Nephron (organoid): ENCODE measurements around the gene CSMD2.

Source experiments
- H3K27ac Mint-ChIP-seq, 3 experiments: 2 replicates each; pipeline ENCODE4 v1.8.0; 2020; ENCODE audit warnings: mixed read lengths in 3 of 3, mild to moderate bottlenecking in 2 of 3, moderate library complexity in 1 of 3
- H3K27me3 Mint-ChIP-seq: 2 replicates; pipeline ENCODE4 v1.8.0; 2021; ENCODE audit warnings: low read depth, mild to moderate bottlenecking, moderate library complexity, mixed read lengths
- H3K36me3 Mint-ChIP-seq: 2 replicates; pipeline ENCODE4 v1.8.0; 2020; ENCODE audit warnings: low read depth, mixed read lengths
- H3K4me1 Mint-ChIP-seq: 2 replicates; pipeline ENCODE4 v1.8.0; 2020; ENCODE audit warnings: mixed read lengths
- H3K4me3 Mint-ChIP-seq, 3 experiments: 2 replicates each; pipeline ENCODE4 v1.8.0; 2020; ENCODE audit warnings: mild to moderate bottlenecking in 3 of 3, mixed read lengths in 3 of 3, moderate library complexity in 2 of 3
- H3K9me3 Mint-ChIP-seq: 2 replicates; pipeline ENCODE4 v1.8.0; 2020; ENCODE audit warnings: mixed read lengths
- TF ChIP-seq, protein P1 (sequence below), 3 experiments: fragments of 200-600 bp; sonication (generic); IDR thresholded peaks; one replicate each; pipeline ENCODE4 v1.5.0; 2021; ENCODE audit warnings: antibody characterized with exemption in 3 of 3; ENCODE audit not compliant: unreplicated experiment in 3 of 3

Gene CSMD2

DNA sequence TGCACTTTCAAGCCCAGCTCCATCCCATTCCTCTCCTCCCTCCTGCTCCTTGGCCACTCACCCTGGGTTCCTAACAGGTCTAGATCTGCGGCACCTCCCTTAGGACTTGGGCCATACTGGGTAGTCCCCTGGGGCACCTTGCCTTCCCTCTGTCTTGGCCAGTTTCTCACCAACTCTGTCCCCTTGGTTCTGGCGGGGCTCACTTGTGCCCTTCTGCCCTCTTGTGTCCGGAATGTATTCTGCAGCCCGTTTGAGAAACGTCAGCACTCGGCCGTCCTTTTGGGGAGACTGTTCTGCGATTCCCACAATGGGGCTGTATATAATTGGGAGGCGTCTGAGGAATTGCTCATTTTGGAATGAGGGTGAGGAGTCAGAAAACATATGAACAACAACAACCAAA is 530.2 kb downstream of the CSMD2 start:
- Mint-ChIP-seq H3K9me3 (no peaks in the 10 kb centered on the region), H3K27ac (no peak overlapping the region), H3K4me1 (no peaks in the 10 kb centered on the region), H3K27me3 (peaks cover 44% of the 10 kb centered on the region), H3K36me3 (no peaks in the 10 kb centered on the region), H3K4me3 (no peak overlapping the region)
- TF ChIP-seq, protein P1, sequence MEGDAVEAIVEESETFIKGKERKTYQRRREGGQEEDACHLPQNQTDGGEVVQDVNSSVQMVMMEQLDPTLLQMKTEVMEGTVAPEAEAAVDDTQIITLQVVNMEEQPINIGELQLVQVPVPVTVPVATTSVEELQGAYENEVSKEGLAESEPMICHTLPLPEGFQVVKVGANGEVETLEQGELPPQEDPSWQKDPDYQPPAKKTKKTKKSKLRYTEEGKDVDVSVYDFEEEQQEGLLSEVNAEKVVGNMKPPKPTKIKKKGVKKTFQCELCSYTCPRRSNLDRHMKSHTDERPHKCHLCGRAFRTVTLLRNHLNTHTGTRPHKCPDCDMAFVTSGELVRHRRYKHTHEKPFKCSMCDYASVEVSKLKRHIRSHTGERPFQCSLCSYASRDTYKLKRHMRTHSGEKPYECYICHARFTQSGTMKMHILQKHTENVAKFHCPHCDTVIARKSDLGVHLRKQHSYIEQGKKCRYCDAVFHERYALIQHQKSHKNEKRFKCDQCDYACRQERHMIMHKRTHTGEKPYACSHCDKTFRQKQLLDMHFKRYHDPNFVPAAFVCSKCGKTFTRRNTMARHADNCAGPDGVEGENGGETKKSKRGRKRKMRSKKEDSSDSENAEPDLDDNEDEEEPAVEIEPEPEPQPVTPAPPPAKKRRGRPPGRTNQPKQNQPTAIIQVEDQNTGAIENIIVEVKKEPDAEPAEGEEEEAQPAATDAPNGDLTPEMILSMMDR (IDR thresholded peaks at IDR 0.05; ENCODE audit: unreplicated experiment in 3 of 3): peak; percentile 49 to 57 (median 50)

DNA sequence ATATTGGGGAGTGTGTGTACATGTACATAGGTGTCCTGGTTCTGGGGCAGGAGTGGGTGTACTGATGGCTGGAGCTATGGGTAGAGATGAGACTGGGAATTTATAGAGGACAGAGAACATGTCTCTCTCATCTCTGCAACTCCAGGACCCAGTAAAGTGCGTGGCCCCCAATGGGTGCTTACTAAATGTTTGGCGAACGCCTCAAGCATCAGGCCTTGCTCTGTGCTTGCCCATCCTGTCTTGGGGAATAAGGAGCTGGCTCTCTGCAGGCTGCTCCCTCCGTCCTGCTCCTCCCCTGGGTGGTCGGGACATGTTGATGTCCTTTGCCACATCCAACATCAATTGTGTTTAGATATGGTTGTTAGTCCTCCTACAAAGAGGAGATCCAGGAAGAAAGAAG is 530.9 kb downstream of the CSMD2 start:
- peaks cover 43% of the 10 kb centered on the region for H3K27me3 Mint-ChIP-seq
- no peak overlapping the region for H3K27ac Mint-ChIP-seq
- H3K4me1 Mint-ChIP-seq: no peaks in the 10 kb centered on the region
- TF ChIP-seq, protein P1 (IDR thresholded peaks at IDR 0.05; ENCODE audit: unreplicated experiment in 3 of 3): no peak
- no peak overlapping the region for H3K4me3 Mint-ChIP-seq
- no peaks in the 10 kb centered on the region for H3K36me3 Mint-ChIP-seq
- H3K9me3 Mint-ChIP-seq: no peaks in the 10 kb centered on the region

- H3K9me3 Mint-ChIP-seq: no peaks in the 10 kb centered on the region
- H3K4me3 Mint-ChIP-seq: no peak overlapping the region
- TF ChIP-seq, protein P1 (IDR thresholded peaks at IDR 0.05; ENCODE audit: unreplicated experiment in 3 of 3): peak; percentile 96 to 99 (median 98)
- peaks cover 38% of the 10 kb centered on the region for H3K27me3 Mint-ChIP-seq
- no peaks in the 10 kb centered on the region for H3K4me1 Mint-ChIP-seq
- no peaks in the 10 kb centered on the region for H3K36me3 Mint-ChIP-seq
- H3K27ac Mint-ChIP-seq: no peak overlapping the region
These were observed 531.8 kb downstream of the CSMD2 start for GRCh38 chr1:33633019-33633801.

- TF ChIP-seq, protein P1 (IDR thresholded peaks at IDR 0.05; ENCODE audit: unreplicated experiment in 3 of 3): no peak
- H3K9me3 Mint-ChIP-seq: no peaks in the 10 kb centered on the region
- no peak overlapping the region for H3K27ac Mint-ChIP-seq
- peaks cover 13% of the 10 kb centered on the region for H3K4me1 Mint-ChIP-seq
- no peaks in the 10 kb centered on the region for H3K36me3 Mint-ChIP-seq
- peaks cover 37% of the 10 kb centered on the region for H3K27me3 Mint-ChIP-seq
- H3K4me3 Mint-ChIP-seq: no peak overlapping the region
These were observed 534.3 kb downstream of the CSMD2 start for GRCh38 chr1:33630686-33631085.

- peaks cover 27% of the 10 kb centered on the region for H3K27me3 Mint-ChIP-seq
- H3K36me3 Mint-ChIP-seq: no peaks in the 10 kb centered on the region
- H3K4me3 Mint-ChIP-seq: no peak overlapping the region
- no peaks in the 10 kb centered on the region for H3K9me3 Mint-ChIP-seq
- peaks cover 13% of the 10 kb centered on the region for H3K4me1 Mint-ChIP-seq
- TF ChIP-seq, protein P1 (IDR thresholded peaks at IDR 0.05; ENCODE audit: unreplicated experiment in 3 of 3): no peak
- H3K27ac Mint-ChIP-seq: peak overlapping the region in 1 of 3 experiments; percentile 27
These were observed 538.2 kb downstream of the CSMD2 start for GRCh38 chr1:33626801-33627200.
